Hepatocyte (in vitro differentiated cells): Measurements from ENCODE around the gene SLC25A14. TPM values are rescaled to one million over a fixed set of nuclear protein-coding genes. Genes with fewer than 3 reads are reported as not detected.
"Not testable (repeated sequence)": the region's sequence is repeated elsewhere in the genome, so short reads cannot be mapped to it uniquely, and the experiment has no call there.

Experiments used
- DNase-seq: peaks from one replicate; pipeline ENCODE4 v3.0.0-alpha.2; 2016; ENCODE audit warnings: low spot score
- H2AFZ ChIP-seq: fragments of 200-600 bp; sonication (generic); 2 replicates; pipeline ENCODE4 v1.6.0; 2016; ENCODE audit warnings: antibody characterized with exemption, mild to moderate bottlenecking
- H3K27ac ChIP-seq: fragments of 200-600 bp; sonication (generic); 2 replicates; pipeline ENCODE4 v1.5.1; 2016; ENCODE audit warnings: mild to moderate bottlenecking
- H3K27me3 ChIP-seq: fragments of 200-600 bp; sonication (generic); 2 replicates; pipeline ENCODE4 v1.6.1; 2016
- H3K36me3 ChIP-seq: fragments of 200-600 bp; sonication (generic); replicated peaks from 2 replicates; pipeline ENCODE4 v1.5.1; 2016; ENCODE audit warnings: low read depth; ENCODE audit not compliant: insufficient read depth
- H3K4me1 ChIP-seq: fragments of 200-600 bp; sonication (generic); 2 replicates; pipeline ENCODE4 v1.5.1; 2016; ENCODE audit warnings: mild to moderate bottlenecking, moderate library complexity; ENCODE audit not compliant: insufficient read depth
- H3K4me2 ChIP-seq: fragments of 200-600 bp; sonication (generic); 2 replicates; pipeline ENCODE4 v1.6.0; 2016
- H3K4me3 ChIP-seq: fragments of 200-600 bp; sonication (generic); 2 replicates; pipeline ENCODE4 v1.5.1; 2016; ENCODE audit warnings: mild to moderate bottlenecking
- H3K79me2 ChIP-seq: fragments of 200-600 bp; sonication (generic); 2 replicates; pipeline ENCODE4 v1.6.0; 2017; ENCODE audit warnings: mild to moderate bottlenecking
- H3K9me2 ChIP-seq: fragments of 200-600 bp; sonication (generic); replicated peaks from 2 replicates; pipeline ENCODE4 v1.6.0; 2017; ENCODE audit warnings: mild to moderate bottlenecking; ENCODE audit not compliant: insufficient read depth
- H3K9me3 ChIP-seq: fragments of 200-600 bp; sonication (generic); 2 replicates; pipeline ENCODE4 v1.5.1; 2016; ENCODE audit warnings: low read depth, mild to moderate bottlenecking
- H4K20me1 ChIP-seq: fragments of 200-600 bp; sonication (generic); 2 replicates; pipeline ENCODE4 v1.6.0; 2016; ENCODE audit warnings: mild to moderate bottlenecking; ENCODE audit not compliant: insufficient read depth, poor library complexity, severe bottlenecking
- EZH2 ChIP-seq: fragments of 200-600 bp; sonication (generic); IDR thresholded peaks from 2 replicates; pipeline ENCODE4 v1.6.1; 2016; ENCODE audit warnings: antibody characterized with exemption, mild to moderate bottlenecking, borderline replicate concordance
- EZH2phosphoT487 ChIP-seq: fragments of 200-600 bp; sonication (generic); IDR thresholded peaks from one replicate; pipeline ENCODE4 v1.6.1; 2018; ENCODE audit warnings: antibody characterized with exemption, mild to moderate bottlenecking, low read depth, moderate library complexity; ENCODE audit not compliant: unreplicated experiment, severe bottlenecking
- WGBS: methylation state at CpG from one replicate; pipeline ENCODE4 v1.1.6; 2016; ENCODE audit warnings: low lambda C conversion rate; ENCODE audit errors: missing lambda C conversion rate; 5-methylcytosine and 5-hydroxymethylcytosine counted together
- polyA plus RNA-seq: library from polyadenylated mRNA; unstranded; fragments of >200 nt; fragmentation: Nextera tagmentation; extraction: Ambion mirVana; gene quantifications from 2 replicates; pipeline ENCODE4 v1.2.1, GENCODE V29; 2016
- total RNA-seq: library from RNA; depleted of rRNA; stranded (reverse); fragments of >200 nt; gene quantifications from 2 replicates; pipeline ENCODE4 v1.2.3, GENCODE V29; 2014
- TF ChIP-seq, protein P1 (sequence below): fragments of 200-600 bp; sonication (generic); IDR thresholded peaks from 2 replicates; pipeline ENCODE4 v1.5.1; 2016; ENCODE audit warnings: antibody characterized with exemption, mild to moderate bottlenecking; ENCODE audit not compliant: poor library complexity

SLC25A14 gene
- total and polyA plus RNA-seq, 2 experiments from 2014 or later = 16.0 to 18.9 TPM

DNA sequence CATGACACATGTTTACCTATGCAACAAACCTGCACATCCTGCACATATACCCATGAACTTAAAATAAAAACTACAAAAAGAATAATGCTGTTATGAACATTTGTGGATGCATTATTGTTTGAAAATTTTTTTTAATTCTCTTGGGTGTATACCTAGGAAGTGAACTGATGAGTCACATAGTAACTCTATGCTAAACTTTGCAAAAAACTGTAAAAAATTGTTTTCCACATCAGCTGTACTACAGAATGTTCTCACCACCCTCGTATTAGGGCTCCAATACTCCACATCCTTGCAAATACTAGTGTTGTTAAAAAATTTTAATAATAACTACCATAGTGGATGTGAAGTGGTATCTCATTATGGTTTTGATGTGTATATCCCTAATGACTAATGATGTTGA lies 37.7 kb upstream of the SLC25A14 start:
- H3K36me3 ChIP-seq = no peaks in the 10 kb centered on the region
- no peaks in the 10 kb centered on the region for H3K79me2 ChIP-seq
- H3K27ac ChIP-seq = no peak overlapping the region
- WGBS = 53% methylated on average over 1 of the region's 1 CpG
- no peak overlapping the region for H3K4me3 ChIP-seq
- no peak for TF ChIP-seq EZH2
- TF ChIP-seq, protein P1, sequence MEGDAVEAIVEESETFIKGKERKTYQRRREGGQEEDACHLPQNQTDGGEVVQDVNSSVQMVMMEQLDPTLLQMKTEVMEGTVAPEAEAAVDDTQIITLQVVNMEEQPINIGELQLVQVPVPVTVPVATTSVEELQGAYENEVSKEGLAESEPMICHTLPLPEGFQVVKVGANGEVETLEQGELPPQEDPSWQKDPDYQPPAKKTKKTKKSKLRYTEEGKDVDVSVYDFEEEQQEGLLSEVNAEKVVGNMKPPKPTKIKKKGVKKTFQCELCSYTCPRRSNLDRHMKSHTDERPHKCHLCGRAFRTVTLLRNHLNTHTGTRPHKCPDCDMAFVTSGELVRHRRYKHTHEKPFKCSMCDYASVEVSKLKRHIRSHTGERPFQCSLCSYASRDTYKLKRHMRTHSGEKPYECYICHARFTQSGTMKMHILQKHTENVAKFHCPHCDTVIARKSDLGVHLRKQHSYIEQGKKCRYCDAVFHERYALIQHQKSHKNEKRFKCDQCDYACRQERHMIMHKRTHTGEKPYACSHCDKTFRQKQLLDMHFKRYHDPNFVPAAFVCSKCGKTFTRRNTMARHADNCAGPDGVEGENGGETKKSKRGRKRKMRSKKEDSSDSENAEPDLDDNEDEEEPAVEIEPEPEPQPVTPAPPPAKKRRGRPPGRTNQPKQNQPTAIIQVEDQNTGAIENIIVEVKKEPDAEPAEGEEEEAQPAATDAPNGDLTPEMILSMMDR = no peak
- no peak for TF ChIP-seq EZH2phosphoT487
- no peaks in the 10 kb centered on the region for H3K4me1 ChIP-seq
- H3K9me2 ChIP-seq = no peaks in the 10 kb centered on the region
- H3K27me3 ChIP-seq = no peaks in the 10 kb centered on the region
- H2AFZ ChIP-seq = no peak overlapping the region
- peaks cover 3% of the 10 kb centered on the region for H3K9me3 ChIP-seq
- H4K20me1 ChIP-seq = no peaks in the 10 kb centered on the region
- DNase-seq = no peak
- no peak overlapping the region for H3K4me2 ChIP-seq

DNA sequence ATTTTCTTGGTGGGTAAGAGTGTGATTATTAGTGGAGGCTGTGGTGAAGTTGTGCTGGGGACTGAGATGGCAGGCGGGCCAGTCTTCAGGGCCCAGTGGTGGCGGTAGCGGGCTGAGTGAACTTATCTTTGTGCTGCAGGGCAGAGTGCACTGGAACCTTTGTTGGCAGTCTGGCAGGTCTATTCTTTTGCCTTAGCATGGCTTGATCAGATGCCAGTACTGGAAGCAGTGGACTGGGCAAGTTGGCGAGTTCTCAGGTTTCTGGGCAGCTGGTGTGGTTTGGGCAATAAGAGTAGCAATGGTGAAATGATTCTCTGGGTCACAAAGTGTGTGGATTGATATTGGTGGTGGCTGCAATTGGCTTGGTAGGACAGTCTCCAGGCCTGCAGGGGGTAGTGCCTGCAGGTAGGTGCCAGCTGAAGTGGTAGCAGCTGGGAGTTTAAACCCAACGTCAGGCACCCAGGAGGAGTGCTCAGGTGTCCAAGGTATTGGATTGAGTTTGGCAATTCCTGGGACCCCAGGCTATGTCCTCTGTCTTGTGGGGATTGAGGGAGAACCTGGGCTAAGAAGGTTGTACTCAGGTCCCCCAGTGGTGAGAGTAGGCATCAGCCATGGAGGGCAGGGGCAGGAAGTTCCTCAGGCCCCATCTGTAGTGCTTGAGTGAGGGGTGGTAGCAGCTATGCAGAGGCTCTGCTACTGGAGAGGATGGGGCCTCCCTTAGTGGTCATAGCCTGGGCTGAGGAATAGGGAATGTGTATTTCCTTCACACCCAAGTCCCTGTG lies 34.9 kb upstream of the SLC25A14 start:
- Histone ChIP-seq H3K4me3 (no peak overlapping the region), H3K27me3 (no peaks in the 10 kb centered on the region), H3K9me2 (no peaks in the 10 kb centered on the region), H3K79me2 (no peaks in the 10 kb centered on the region), H3K27ac (no peak overlapping the region), H3K4me1 (no peaks in the 10 kb centered on the region), H4K20me1 (no peaks in the 10 kb centered on the region), H3K9me3 (peaks cover 3% of the 10 kb centered on the region), H3K36me3 (no peaks in the 10 kb centered on the region), H2AFZ (no peak overlapping the region), H3K4me2 (no peak overlapping the region)
- WGBS = 89% methylated on average over 5 of the region's 5 CpGs
- no peak for DNase-seq
- TF ChIP-seq, protein P1 = no peak
- TF ChIP-seq EZH2phosphoT487 (no peak), EZH2 (no peak)

DNA sequence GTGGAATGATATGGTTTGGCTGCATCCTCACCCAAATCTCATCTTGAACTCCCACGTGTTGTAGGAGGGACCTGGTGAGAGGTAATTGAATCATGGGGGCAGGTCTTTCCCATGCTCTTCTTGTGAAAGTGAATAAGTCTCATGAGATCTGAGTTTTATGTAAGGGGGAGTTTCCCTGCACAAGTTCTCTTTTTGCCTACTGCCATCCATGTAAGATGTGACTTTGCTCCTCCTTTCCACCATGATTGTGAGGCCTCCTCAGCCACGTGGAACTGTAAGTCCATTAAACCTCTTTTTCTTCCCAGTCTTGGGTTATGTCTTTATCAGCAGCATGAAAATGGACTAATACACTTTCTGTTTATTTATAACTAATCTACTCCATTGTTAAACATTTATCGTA lies 19.8 kb upstream of the SLC25A14 start:
- H3K27me3 ChIP-seq, H3K79me2 ChIP-seq, DNase-seq, H3K4me2 ChIP-seq, H3K9me3 ChIP-seq, H3K4me1 ChIP-seq, H3K36me3 ChIP-seq, H3K9me2 ChIP-seq, H3K27ac ChIP-seq, H4K20me1 ChIP-seq, H2AFZ ChIP-seq, H3K4me3 ChIP-seq: not testable (repeated sequence)
- 52% methylated on average over 3 of the region's 3 CpGs for WGBS

DNA sequence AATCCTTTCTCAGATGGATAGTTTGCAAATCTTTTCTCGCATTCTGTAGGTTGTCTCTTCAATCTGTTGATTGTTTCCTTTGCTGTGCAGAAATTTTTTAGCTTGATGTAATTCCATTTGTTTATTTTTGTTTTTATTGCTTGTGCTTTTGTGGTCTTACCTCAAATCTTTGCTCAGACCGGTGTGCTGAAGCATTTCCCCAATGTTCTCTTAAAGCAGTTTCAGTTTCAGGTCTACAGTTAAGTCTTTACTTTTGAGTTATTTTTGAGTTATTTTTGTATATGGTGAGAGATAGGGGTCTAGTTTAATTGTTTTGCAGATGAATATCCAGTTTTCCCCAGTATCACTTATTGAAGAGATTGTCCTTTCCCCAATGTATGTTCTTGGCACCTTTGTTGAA lies 18.2 kb upstream of the SLC25A14 start:
- no peaks in the 10 kb centered on the region for H3K27me3 ChIP-seq
- H3K9me2 ChIP-seq = no peaks in the 10 kb centered on the region
- H3K36me3 ChIP-seq = no peaks in the 10 kb centered on the region
- H3K27ac ChIP-seq = no peak overlapping the region
- no peaks in the 10 kb centered on the region for H3K4me1 ChIP-seq
- WGBS = 67% methylated on average over 2 of the region's 2 CpGs
- no peaks in the 10 kb centered on the region for H3K9me3 ChIP-seq
- no peaks in the 10 kb centered on the region for H3K79me2 ChIP-seq
- H3K4me3 ChIP-seq = no peak overlapping the region
- TF ChIP-seq EZH2 = no peak
- TF ChIP-seq, protein P1 = no peak
- TF ChIP-seq EZH2phosphoT487 = no peak
- no peak for DNase-seq
- H3K4me2 ChIP-seq = no peak overlapping the region
- no peaks in the 10 kb centered on the region for H4K20me1 ChIP-seq
- H2AFZ ChIP-seq = no peak overlapping the region
